Stimulated activated CD8-positive, alpha-beta memory T cell treated with anti-CD3 and anti-CD28 coated beads, Interleukin-4, amount 100 ng/mL, for 24 hours (primary cell): ENCODE results near the gene PLEKHJ1.

Source experiments
- DNase-seq: peaks from one replicate; pipeline ENCODE4 v3.0.0-alpha.2; 2020; ENCODE audit warnings: low read depth

The PLEKHJ1 gene

GRCh38 chr19:2234996-2235380 is 1.1 kb downstream of the PLEKHJ1 start:
- DNase-seq, result no peak

GRCh38 chr19:2233601-2234280 is 2.4 kb downstream of the PLEKHJ1 start:
- DNase-seq, result no peak

GRCh38 chr19:2232286-2233151 is 3.6 kb downstream of the PLEKHJ1 start:
- no peak for DNase-seq

GRCh38 chr19:2231621-2232221 is 4.4 kb downstream of the PLEKHJ1 start:
- DNase-seq, result no peak

GRCh38 chr19:2230807-2231533 is 5.2 kb downstream of the PLEKHJ1 start:
- DNase-seq, result no peak

- no peak for DNase-seq
Observed at GRCh38 chr19:2230033-2230531, 6.0 kb downstream of the PLEKHJ1 start.

- no peak for DNase-seq
Observed at GRCh38 chr19:2229103-2230032, 6.8 kb downstream of the PLEKHJ1 start.

- no peak for DNase-seq
Observed at GRCh38 chr19:2228157-2229030, 7.7 kb downstream of the PLEKHJ1 start.

- no peak for DNase-seq
Observed at GRCh38 chr19:2227415-2228156, 8.5 kb downstream of the PLEKHJ1 start.

- DNase-seq, result no peak
Observed at GRCh38 chr19:2226840-2227360, 9.2 kb downstream of the PLEKHJ1 start.

GRCh38 chr19:2226051-2226839 is 9.9 kb downstream of the PLEKHJ1 start:
- no peak for DNase-seq

GRCh38 chr19:2225415-2226050 is 10.6 kb downstream of the PLEKHJ1 start:
- no peak for DNase-seq

- no peak for DNase-seq
Observed at GRCh38 chr19:2224754-2225349, 11.3 kb downstream of the PLEKHJ1 start.

- DNase-seq, result no peak
Observed at GRCh38 chr19:2223959-2224358, 12.2 kb downstream of the PLEKHJ1 start.

GRCh38 chr19:2223391-2223790 is 12.7 kb downstream of the PLEKHJ1 start:
- no peak for DNase-seq

GRCh38 chr19:2221918-2222317 is 14.2 kb downstream of the PLEKHJ1 start:
- no peak for DNase-seq

- no peak for DNase-seq
Observed at GRCh38 chr19:2221250-2221831, 14.8 kb downstream of the PLEKHJ1 start.
